Right lobe of liver (tissue), 4 donors: Measurements from ENCODE around the gene ASIC4.

Experiments
- CTCF ChIP-seq, 4 donors: fragments of 200-600 bp in 3 of 4; fragments of 450-650 bp in 1 of 4; IDR thresholded peaks; one replicate each; pipeline versions ENCODE4 v1.5.1 to v1.8.0; 2016 to 2022; ENCODE audit warnings: antibody characterized with exemption in 4 of 4, mild to moderate bottlenecking in 2 of 4
- POLR2A ChIP-seq: fragments of 450-650 bp; IDR thresholded peaks from one replicate; pipeline ENCODE4 v1.6.1; 2017; ENCODE audit warnings: antibody characterized with exemption, mild to moderate bottlenecking
- donor health status: DM: no; HTN: no; CAD: no.
- donor health status: DM: no; HTN: no; CAD: no.
- donor health status: DM: no; HTN: yes; CAD: no.

GRCh38 chr2:219499555-219499954 is 14.7 kb upstream of the ASIC4 start:
- TF ChIP-seq CTCF (IDR thresholded peaks at IDR 0.05) (no peak), POLR2A (no peak)
